CD4-positive, alpha-beta T cell (primary cell): ENCODE measurements around the gene RNASEH2B. TPM values are rescaled to one million over a fixed set of nuclear protein-coding genes. Genes with fewer than 3 reads are reported as not detected.

Source experiments
- ATAC-seq: fragments of 200-7000 bp; cut with Tn5 transposase; one replicate; pipeline ENCODE4 v1.10.0; 2022; ENCODE audit warnings: mild to moderate bottlenecking; ENCODE audit not compliant: poor library complexity
- CTCF ChIA-PET: fragments of 350-600 bp; sonication (Branson Sonifier 250); formaldehyde crosslinking; loops from one replicate; lab custom pipeline; 2021; ENCODE audit warnings: antibody characterized with exemption, inconsistent platforms; lab: Charles Lee
- POLR2A ChIA-PET: fragments of 350-600 bp; sonication (Branson Sonifier 250); formaldehyde crosslinking; loops from one replicate; lab custom pipeline; 2021; ENCODE audit warnings: antibody characterized with exemption, inconsistent platforms; lab: Charles Lee
- DNase-seq, 14 experiments: peaks; one replicate each; pipeline ENCODE4 v3.0.0-alpha.2; 2013 to 2020; ENCODE audit warnings: mixed read lengths in 2 of 14
- H3K27ac ChIP-seq, 2 donors: one replicate each; pipeline versions ENCODE4 v1.5.1 to v1.7.0; 2013; ENCODE audit warnings: low read length in 2 of 2, low read depth in 1 of 2, mild to moderate bottlenecking in 1 of 2
- H3K27me3 ChIP-seq, 2 experiments: 1 replicate in 1 of 2; 2 replicates in 1 of 2; pipeline versions ENCODE4 v1.6.1 to v1.7.0; 2013; ENCODE audit warnings: low read length in 2 of 2, control low read depth in 1 of 2, mild to moderate bottlenecking in 1 of 2, moderate library complexity in 1 of 2; ENCODE audit not compliant: insufficient read depth in 2 of 2, control insufficient read depth in 1 of 2
- H3K36me3 ChIP-seq: one replicate; pipeline ENCODE4 v1.6.1; 2013; ENCODE audit warnings: low read length, control low read depth; ENCODE audit not compliant: insufficient read depth
- H3K4me1 ChIP-seq: one replicate; pipeline ENCODE4 v1.6.1; 2013; ENCODE audit warnings: low read length, control low read depth; ENCODE audit not compliant: insufficient read depth
- H3K4me3 ChIP-seq: one replicate; pipeline ENCODE4 v1.5.1; 2013; ENCODE audit warnings: mild to moderate bottlenecking, low read length, moderate library complexity
- H3K9me3 ChIP-seq, 2 experiments: 1 replicate in 1 of 2; 2 replicates in 1 of 2; pipeline versions ENCODE4 v1.6.1 to v1.7.0; 2013; ENCODE audit warnings: low read length in 2 of 2, mild to moderate bottlenecking in 2 of 2, control low read depth in 1 of 2, moderate library complexity in 1 of 2; ENCODE audit not compliant: control insufficient read depth in 1 of 2, insufficient read depth in 1 of 2
- H3K27ac Mint-ChIP-seq: one replicate; pipeline ENCODE4 v1.8.0; 2020; ENCODE audit warnings: mixed read lengths
- H3K27me3 Mint-ChIP-seq: one replicate; pipeline ENCODE4 v1.8.0; 2021; ENCODE audit warnings: mixed read lengths
- H3K36me3 Mint-ChIP-seq: one replicate; pipeline ENCODE4 v1.8.0; 2021; ENCODE audit warnings: low read depth, mixed read lengths
- H3K4me1 Mint-ChIP-seq: one replicate; pipeline ENCODE4 v1.8.0; 2021; ENCODE audit warnings: low read depth, mixed read lengths
- H3K4me3 Mint-ChIP-seq: one replicate; pipeline ENCODE4 v1.8.0; 2020; ENCODE audit warnings: mild to moderate bottlenecking, mixed read lengths
- H3K9me3 Mint-ChIP-seq: one replicate; pipeline ENCODE4 v1.8.0; 2020; ENCODE audit warnings: mixed read lengths
- intact Hi-C, 2 experiments: fragments of 100-400 bp; cut with DNase I in 1 of 2; cut with micrococcal nuclease in 1 of 2; formaldehyde crosslinking; loops; one replicate each; pipeline versions ENCODE4 v1.15.1 to v1.9.0; 2023 to 2025; cut with DNase I, micrococcal nuclease
- total RNA-seq, 174 experiments: library from RNA in 2 of 174; stranded (reverse) in 2 of 174; gene quantifications; one replicate each; pipeline ENCODE4 v1.2.3 and lab custom pipeline; 2021 to 2026
- TF ChIP-seq, protein P1 (sequence below): fragments of 200-600 bp; IDR thresholded peaks from one replicate; pipeline ENCODE4 v1.8.0; 2022; ENCODE audit warnings: antibody characterized with exemption, mild to moderate bottlenecking

The RNASEH2B gene
- total RNA-seq, 2 experiments from 2014 or later, result 68.4 to 74.6 TPM

DNA sequence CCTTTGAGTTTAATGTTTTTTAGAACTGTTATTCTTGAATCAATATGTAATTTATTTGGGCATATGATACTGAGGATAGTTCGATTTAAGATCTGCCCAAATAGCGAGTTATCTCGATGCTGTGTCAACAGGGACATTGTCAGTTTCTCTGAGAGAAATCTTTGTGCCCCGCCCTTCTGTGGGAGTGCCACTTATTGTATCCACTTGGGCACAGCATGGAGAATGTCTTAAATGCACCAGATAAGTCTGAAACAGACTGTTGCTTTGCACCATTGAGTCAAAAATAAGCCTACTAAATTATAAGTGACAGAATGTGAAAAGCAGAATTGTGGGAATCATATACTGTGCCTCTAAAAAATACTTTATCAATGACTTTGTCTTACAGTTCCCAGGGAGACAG lies 45.6 kb downstream of the RNASEH2B start:
- ChIA-PET POLR2A (no interaction called here), CTCF (no interaction called here)
- no peak overlapping the region for H3K4me3 ChIP-seq
- H3K9me3 ChIP-seq, result no peaks in the 10 kb centered on the region
- Mint-ChIP-seq H3K27ac (no peak overlapping the region), H3K27me3 (no peaks in the 10 kb centered on the region), H3K4me3 (no peak overlapping the region), H3K9me3 (no peaks in the 10 kb centered on the region), H3K4me1 (peaks cover 19% of the 10 kb centered on the region), H3K36me3 (peaks cover 90% of the 10 kb centered on the region)
- no peak overlapping the region for H3K27ac ChIP-seq
- H3K36me3 ChIP-seq, result peaks cover 49% of the 10 kb centered on the region
- TF ChIP-seq, protein P1, sequence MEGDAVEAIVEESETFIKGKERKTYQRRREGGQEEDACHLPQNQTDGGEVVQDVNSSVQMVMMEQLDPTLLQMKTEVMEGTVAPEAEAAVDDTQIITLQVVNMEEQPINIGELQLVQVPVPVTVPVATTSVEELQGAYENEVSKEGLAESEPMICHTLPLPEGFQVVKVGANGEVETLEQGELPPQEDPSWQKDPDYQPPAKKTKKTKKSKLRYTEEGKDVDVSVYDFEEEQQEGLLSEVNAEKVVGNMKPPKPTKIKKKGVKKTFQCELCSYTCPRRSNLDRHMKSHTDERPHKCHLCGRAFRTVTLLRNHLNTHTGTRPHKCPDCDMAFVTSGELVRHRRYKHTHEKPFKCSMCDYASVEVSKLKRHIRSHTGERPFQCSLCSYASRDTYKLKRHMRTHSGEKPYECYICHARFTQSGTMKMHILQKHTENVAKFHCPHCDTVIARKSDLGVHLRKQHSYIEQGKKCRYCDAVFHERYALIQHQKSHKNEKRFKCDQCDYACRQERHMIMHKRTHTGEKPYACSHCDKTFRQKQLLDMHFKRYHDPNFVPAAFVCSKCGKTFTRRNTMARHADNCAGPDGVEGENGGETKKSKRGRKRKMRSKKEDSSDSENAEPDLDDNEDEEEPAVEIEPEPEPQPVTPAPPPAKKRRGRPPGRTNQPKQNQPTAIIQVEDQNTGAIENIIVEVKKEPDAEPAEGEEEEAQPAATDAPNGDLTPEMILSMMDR, result no peak
- ATAC-seq (no peak), DNase-seq (no peak)
- H3K27me3 ChIP-seq, result no peaks in the 10 kb centered on the region
- intact Hi-C loops, result no loop called here
- H3K4me1 ChIP-seq, result no peaks in the 10 kb centered on the region

GRCh38 chr13:50955798-50956197 lies 46.2 kb downstream of the RNASEH2B start:
- Mint-ChIP-seq H3K36me3 (peaks cover 90% of the 10 kb centered on the region), H3K9me3 (no peaks in the 10 kb centered on the region), H3K4me1 (peaks cover 19% of the 10 kb centered on the region), H3K4me3 (no peak overlapping the region), H3K27me3 (no peaks in the 10 kb centered on the region), H3K27ac (no peak overlapping the region)
- ATAC-seq (no peak), DNase-seq (no peak)
- Histone ChIP-seq H3K27ac (no peak overlapping the region), H3K27me3 (no peaks in the 10 kb centered on the region), H3K9me3 (no peaks in the 10 kb centered on the region), H3K4me3 (no peak overlapping the region), H3K4me1 (no peaks in the 10 kb centered on the region), H3K36me3 (peaks cover 49% of the 10 kb centered on the region)
- intact Hi-C loops, result no loop called here
- TF ChIP-seq, protein P1, result no peak
- ChIA-PET POLR2A (no interaction called here), CTCF (no interaction called here)

GRCh38 chr13:50957620-50958019 lies 48.0 kb downstream of the RNASEH2B start:
- peak overlapping the region; percentile 55 for H3K27ac Mint-ChIP-seq
- no peaks in the 10 kb centered on the region for H3K27me3 ChIP-seq
- no peaks in the 10 kb centered on the region for H3K4me1 ChIP-seq
- H3K27me3 Mint-ChIP-seq, result no peaks in the 10 kb centered on the region
- H3K4me1 Mint-ChIP-seq, result peaks cover 13% of the 10 kb centered on the region
- H3K9me3 Mint-ChIP-seq, result no peaks in the 10 kb centered on the region
- peaks cover 91% of the 10 kb centered on the region for H3K36me3 Mint-ChIP-seq
- intact Hi-C loops, result no loop called here
- H3K36me3 ChIP-seq, result peaks cover 43% of the 10 kb centered on the region
- ChIA-PET POLR2A (no interaction called here), CTCF (no interaction called here)
- no peak overlapping the region for H3K27ac ChIP-seq
- peak in 1 of 14 experiments; percentile 15 for DNase-seq
- no peak overlapping the region for H3K4me3 Mint-ChIP-seq
- TF ChIP-seq, protein P1, result no peak
- no peak for ATAC-seq
- H3K9me3 ChIP-seq, result no peaks in the 10 kb centered on the region
- no peak overlapping the region for H3K4me3 ChIP-seq
